Left ventricle myocardium inferior (tissue), 1 donor: ENCODE measurements around the gene AUTS2. TPM values are rescaled to one million over a fixed set of nuclear protein-coding genes. Genes with fewer than 3 reads are reported as not detected.

Experiments
- DNase-seq: peaks from one replicate; pipeline ENCODE4 v3.0.0-alpha.2; 2020
- H3K27ac ChIP-seq: fragments of 200-600 bp; replicated peaks from 2 replicates; pipeline ENCODE4 v1.8.0; 2021
- H3K27me3 ChIP-seq: fragments of 200-600 bp; 2 replicates; pipeline ENCODE4 v1.8.0; 2021; ENCODE audit warnings: low read depth
- H3K36me3 ChIP-seq: fragments of 200-600 bp; 2 replicates; pipeline ENCODE4 v1.8.0; 2021
- H3K4me1 ChIP-seq: fragments of 200-600 bp; 2 replicates; pipeline ENCODE4 v1.8.0; 2021
- H3K4me3 ChIP-seq: fragments of 200-600 bp; 2 replicates; pipeline ENCODE4 v1.8.0; 2021; ENCODE audit warnings: mild to moderate bottlenecking, moderate library complexity
- H3K9me3 ChIP-seq: fragments of 200-600 bp; replicated peaks from 2 replicates; pipeline ENCODE4 v1.8.0; 2021
- intact Hi-C: fragments of 100-400 bp; cut with micrococcal nuclease; formaldehyde crosslinking; loops from one replicate; pipeline ENCODE4 v1.11.0; 2022
- total RNA-seq: library from RNA; stranded (reverse); fragmentation: NEBNext Ultra II Directional; extraction: Animal tissue kit (Norgen Biotek cat#: 25700); gene quantifications from one replicate; pipeline ENCODE4 v1.2.1, GENCODE V29; 2021
- TF ChIP-seq, protein P1 (sequence below): fragments of 200-600 bp; IDR thresholded peaks from 2 replicates; pipeline ENCODE4 v1.8.0; 2021; ENCODE audit warnings: antibody characterized with exemption, mild to moderate bottlenecking, borderline replicate concordance
- donor health status: DM: no; HTN: yes; CAD: no; lungs with severe emphysema.

AUTS2 gene
- total RNA-seq, 1 donor from 2014 or later = 10.5 TPM

DNA sequence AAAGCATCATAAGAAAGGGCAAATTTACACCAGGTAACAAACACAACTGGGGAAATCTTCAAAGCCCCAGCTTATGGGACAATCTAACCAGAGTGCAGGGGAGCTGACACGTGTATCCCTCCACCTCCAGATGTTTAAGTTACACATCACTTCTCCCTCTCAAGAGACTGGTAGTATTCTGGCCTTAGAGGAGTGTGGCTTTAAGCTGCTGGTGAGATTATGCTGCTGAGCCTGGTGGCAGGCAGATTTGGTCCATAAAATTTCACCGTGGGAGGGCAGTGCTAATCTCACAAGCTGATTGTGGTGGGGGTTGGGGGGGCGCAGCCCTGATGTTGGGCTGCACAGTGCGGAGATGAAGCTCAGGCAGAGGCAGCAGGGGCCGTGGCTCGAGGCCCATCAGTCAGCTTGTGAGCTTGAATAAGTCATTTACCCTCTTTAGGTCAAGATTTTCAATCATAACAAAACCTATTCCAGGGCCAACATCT, 1102.7 kb downstream of the AUTS2 start:
- no peak overlapping the region for H3K27ac ChIP-seq
- peaks cover 15% of the 10 kb centered on the region for H3K4me1 ChIP-seq
- H3K27me3 ChIP-seq = no peaks in the 10 kb centered on the region
- no peaks in the 10 kb centered on the region for H3K9me3 ChIP-seq
- H3K36me3 ChIP-seq = no peaks in the 10 kb centered on the region
- H3K4me3 ChIP-seq = no peak overlapping the region
- TF ChIP-seq, protein P1, sequence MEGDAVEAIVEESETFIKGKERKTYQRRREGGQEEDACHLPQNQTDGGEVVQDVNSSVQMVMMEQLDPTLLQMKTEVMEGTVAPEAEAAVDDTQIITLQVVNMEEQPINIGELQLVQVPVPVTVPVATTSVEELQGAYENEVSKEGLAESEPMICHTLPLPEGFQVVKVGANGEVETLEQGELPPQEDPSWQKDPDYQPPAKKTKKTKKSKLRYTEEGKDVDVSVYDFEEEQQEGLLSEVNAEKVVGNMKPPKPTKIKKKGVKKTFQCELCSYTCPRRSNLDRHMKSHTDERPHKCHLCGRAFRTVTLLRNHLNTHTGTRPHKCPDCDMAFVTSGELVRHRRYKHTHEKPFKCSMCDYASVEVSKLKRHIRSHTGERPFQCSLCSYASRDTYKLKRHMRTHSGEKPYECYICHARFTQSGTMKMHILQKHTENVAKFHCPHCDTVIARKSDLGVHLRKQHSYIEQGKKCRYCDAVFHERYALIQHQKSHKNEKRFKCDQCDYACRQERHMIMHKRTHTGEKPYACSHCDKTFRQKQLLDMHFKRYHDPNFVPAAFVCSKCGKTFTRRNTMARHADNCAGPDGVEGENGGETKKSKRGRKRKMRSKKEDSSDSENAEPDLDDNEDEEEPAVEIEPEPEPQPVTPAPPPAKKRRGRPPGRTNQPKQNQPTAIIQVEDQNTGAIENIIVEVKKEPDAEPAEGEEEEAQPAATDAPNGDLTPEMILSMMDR = no peak
- no peak for DNase-seq
- intact Hi-C loops = no loop called here

DNA sequence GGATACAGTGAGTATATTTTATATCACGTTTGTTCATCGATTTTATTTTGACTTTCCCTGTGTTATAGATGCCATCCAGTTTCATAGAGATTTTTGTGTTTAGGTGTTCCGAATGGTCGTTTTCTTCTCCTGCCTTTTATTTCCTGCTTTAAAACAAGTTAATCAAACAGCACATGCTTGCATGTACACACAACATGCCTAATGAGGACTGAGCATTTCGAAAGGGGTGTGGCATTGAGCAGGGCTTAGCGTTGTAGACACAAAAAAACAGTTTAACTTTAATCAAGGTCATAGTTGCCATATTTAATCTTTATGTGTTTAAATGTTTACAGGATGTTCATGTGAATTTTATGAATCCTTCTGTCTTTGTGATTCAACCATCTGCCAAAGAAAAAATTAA, 1103.2 kb downstream of the AUTS2 start:
- no peaks in the 10 kb centered on the region for H3K27me3 ChIP-seq
- no peak overlapping the region for H3K27ac ChIP-seq
- intact Hi-C loops = no loop called here
- H3K4me3 ChIP-seq = no peak overlapping the region
- TF ChIP-seq, protein P1 = no peak
- no peaks in the 10 kb centered on the region for H3K9me3 ChIP-seq
- H3K36me3 ChIP-seq = no peaks in the 10 kb centered on the region
- DNase-seq = no peak
- H3K4me1 ChIP-seq = peaks cover 10% of the 10 kb centered on the region

DNA sequence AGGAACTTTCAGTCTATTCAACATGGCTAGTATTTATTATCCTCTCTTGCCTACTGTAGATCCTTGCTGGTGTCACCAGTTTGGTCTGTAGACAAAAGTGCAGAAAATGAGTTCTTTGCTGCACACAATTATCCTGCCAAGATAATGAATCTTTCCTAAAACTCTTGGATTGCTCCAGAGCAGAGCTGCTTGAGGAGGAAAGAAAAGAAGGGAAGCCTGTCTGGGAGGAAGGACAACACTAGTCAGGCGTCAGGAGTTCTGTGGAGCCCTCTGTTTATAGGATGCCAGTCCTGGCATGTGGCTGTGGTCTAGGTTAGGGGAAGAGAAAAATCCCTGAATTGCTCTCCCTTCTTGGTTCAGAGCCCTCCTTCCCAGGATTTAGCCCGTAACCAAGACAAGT, 1103.7 kb downstream of the AUTS2 start:
- intact Hi-C loops = no loop called here
- no peak for DNase-seq
- Histone ChIP-seq H3K4me3 (no peak overlapping the region), H3K4me1 (peaks cover 7% of the 10 kb centered on the region), H3K36me3 (no peaks in the 10 kb centered on the region), H3K9me3 (no peaks in the 10 kb centered on the region), H3K27ac (no peak overlapping the region), H3K27me3 (no peaks in the 10 kb centered on the region)
- TF ChIP-seq, protein P1 = no peak

DNA sequence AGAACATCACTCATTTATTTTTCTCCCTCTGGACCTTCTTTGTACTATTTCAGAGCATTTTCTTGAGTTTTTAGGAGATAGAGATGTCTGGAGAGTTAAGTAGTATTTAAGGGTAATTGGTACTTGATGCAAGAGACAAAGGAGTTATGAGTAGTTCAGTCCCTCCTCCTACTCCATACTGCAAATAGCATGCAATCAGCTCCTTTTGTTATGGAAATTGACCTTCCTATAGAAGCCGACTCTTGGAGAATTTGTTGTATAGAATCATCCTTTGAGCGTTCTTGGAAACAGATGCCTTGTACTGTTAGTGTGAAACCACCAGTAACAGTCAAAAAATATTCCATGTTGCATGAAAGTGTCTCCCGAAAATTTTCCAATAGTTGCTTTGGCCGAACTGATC, 1105.5 kb downstream of the AUTS2 start:
- TF ChIP-seq, protein P1 = no peak
- no peak for DNase-seq
- H3K9me3 ChIP-seq = no peaks in the 10 kb centered on the region
- H3K27me3 ChIP-seq = no peaks in the 10 kb centered on the region
- H3K4me1 ChIP-seq = peaks cover 9% of the 10 kb centered on the region
- intact Hi-C loops = no loop called here
- H3K36me3 ChIP-seq = no peaks in the 10 kb centered on the region
- H3K4me3 ChIP-seq = no peak overlapping the region
- H3K27ac ChIP-seq = no peak overlapping the region

DNA sequence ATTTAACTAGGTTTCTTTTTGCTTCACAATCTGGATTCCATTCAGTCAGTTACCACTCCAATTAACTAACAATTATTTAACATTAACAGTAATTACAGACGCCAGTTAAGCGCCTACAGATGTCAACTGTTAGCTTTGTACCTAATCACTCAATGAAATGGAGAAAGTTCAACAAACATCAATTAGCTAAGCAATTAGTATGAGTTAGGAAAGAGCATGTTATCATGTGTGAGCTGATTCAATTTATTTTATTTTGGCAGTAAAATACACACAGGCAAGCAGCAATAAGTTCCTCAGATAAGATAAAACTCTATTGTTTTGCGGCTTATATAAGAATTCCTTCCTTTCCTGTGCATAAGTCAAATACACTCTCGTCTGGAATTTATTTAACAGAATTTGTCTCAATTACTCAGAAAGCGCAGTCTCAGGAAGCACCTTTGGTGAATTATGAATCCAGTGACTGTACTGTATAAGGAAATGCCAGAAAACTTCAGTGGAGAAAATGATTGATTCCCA, 1106.6 kb downstream of the AUTS2 start:
- intact Hi-C loops = no loop called here
- no peak for DNase-seq

More for the DNA sequence above, 1106.6 kb downstream of the AUTS2 start:
- Histone ChIP-seq H3K27me3 (no peaks in the 10 kb centered on the region), H3K27ac (no peak overlapping the region), H3K4me1 (peaks cover 13% of the 10 kb centered on the region), H3K4me3 (no peak overlapping the region), H3K36me3 (no peaks in the 10 kb centered on the region), H3K9me3 (no peaks in the 10 kb centered on the region)
- TF ChIP-seq, protein P1 = no peak
